Activated CD8-positive, alpha-beta memory T cell treated with anti-CD3 and anti-CD28 coated beads, Interleukin-2, amount 50 U/mL, for 1 hour (primary cell): ENCODE results near the gene MACROD2.

Experiments used
- DNase-seq: peaks from one replicate; pipeline ENCODE4 v3.0.0-alpha.2; 2020; ENCODE audit errors: extremely low read depth

Gene MACROD2

DNA sequence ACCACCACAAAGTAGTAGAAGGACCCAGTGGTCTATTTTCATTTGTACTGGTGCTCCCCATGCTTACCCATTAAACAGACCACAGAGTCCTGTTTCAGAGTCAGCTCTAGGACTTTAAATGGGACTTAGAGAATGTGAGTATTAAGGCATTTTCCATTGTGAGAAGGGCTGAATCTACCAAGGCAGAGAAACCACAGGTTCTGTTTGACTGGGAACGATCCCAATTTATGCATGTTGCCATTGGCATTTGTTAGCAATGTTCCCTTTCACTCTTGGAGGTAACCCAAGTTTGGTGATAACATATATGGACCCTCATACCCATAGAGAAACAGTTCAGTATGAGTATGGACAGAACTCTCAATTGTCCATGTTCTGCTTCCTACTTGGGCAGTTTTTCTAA, 1905.1 kb downstream of the MACROD2 start:
- DNase-seq = no peak

DNA sequence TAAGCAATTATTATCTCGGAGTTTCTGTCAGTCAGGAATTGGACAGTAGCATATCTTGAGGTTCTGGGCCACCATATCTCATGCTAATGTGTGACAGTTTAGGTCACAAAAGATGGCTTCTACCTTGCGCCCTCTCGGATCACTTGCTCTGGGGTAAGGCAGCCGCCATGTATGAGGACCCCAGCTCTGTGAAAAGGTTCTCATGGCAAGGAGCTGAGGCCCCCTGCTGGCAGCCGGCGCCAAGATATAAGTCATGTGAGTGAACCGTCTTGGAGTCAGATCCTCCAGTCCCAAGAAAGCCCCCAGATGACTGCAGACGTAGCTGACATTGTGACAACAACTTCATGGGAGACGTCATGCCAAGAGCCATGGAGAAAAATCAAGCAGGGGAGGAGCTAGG, 1907.2 kb downstream of the MACROD2 start:
- DNase-seq = no peak

DNA sequence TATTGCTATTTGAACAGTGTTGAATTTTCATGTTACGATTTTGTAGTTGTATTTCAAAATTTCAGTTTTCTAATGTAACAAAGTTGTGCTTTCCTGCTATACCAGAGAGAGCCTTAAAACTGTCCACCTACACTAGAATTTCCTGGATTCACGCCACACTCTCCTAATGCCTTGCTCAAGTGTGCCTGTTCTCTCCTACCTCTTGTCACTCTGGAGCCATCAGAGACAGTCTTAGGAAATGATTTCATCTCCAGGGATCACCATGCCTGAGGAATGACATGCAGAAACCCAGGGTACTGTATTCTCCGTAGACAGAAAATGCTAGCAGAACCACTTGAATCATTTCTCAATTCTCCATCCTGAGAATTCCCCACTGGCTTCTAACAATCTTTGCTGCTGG, 1910.3 kb downstream of the MACROD2 start:
- DNase-seq = no peak

GRCh38 chr20:15909995-15910394, 1914.7 kb downstream of the MACROD2 start:
- no peak for DNase-seq

DNA sequence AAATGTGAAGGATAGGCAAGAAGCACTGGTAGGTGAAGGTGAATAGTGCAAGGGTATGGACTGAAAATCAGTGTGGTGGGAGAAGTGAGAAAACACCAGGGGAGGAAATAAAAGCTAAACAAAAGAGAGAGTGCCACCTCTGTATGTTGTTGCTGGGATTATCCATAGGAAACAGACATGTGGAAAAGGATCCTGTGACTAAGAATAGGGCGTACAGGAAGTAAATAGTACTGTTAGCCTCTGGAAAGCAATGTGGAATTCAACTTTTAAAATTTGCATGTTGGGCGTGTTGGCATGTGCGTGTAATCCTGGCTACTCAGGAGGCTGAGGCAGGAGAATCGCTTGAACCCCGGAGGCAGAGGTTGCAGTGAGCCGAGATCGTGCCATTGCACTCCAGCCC, 1916.3 kb downstream of the MACROD2 start:
- DNase-seq = no peak

GRCh38 chr20:15913391-15914025, 1918.2 kb downstream of the MACROD2 start:
- DNase-seq = no peak

- no peak for DNase-seq
Observed at GRCh38 chr20:15916623-15917022, 1921.3 kb downstream of the MACROD2 start.

GRCh38 chr20:15917283-15917682, 1922.0 kb downstream of the MACROD2 start:
- no peak for DNase-seq

DNA sequence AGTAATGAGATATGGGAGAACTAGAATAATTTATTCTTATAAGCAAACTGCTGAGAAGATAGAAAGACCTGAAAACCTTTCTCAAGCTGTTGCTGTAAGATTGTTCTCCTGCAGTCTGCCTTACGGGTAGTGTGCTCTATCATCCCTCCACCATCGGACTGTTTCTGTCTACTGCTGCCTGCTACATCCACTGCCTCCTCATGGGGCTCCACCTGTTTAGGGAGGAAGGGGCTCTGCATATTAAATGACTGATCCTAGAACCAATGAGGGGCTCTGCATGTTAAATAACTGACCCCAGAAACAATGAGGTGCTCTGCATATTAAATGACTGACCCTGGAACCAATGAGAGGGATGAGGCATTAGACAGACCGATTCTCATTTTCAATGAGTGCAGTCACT, 1923.3 kb downstream of the MACROD2 start:
- DNase-seq = no peak

DNA sequence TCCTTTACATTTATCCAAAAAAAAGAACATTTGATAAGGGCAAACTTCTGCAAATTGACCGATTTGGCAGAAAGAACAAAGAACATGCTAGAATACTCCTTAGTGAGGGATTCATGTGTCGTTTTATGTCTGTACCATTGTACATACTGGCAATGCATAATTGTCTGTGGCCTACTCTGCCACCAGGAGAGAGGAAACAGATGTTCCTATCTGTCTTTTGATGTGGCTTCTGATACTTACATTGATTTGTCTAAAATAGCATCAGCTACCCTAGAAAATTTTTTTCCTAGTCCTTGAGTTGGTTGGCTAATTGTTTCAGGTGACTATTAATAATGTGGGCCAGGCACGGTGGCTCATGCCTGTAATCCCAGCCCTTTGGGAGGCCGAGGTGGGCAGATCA, 1923.8 kb downstream of the MACROD2 start:
- no peak for DNase-seq

DNA sequence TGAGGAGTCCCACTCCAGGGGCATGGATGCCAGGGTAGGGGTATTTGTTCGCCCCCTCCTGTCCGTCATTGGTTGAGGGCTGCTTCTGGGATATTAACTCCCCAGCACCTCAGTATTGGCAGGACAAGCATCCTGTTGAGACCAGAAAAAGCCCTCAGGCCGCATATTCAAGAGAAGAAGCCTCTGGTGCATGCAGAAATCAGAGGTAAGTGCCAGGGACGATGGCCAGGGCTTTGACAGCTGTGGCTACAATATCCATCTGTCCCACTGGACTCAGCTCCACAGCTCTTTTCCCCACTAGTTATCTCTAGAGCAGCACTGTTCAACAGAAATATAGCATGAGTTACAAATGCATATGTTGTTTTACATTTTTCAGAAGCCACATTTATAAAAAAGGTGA, 1926.6 kb downstream of the MACROD2 start:
- DNase-seq = no peak

- no peak for DNase-seq
Observed at GRCh38 chr20:15922556-15922955, 1927.2 kb downstream of the MACROD2 start.

- no peak for DNase-seq
Observed at GRCh38 chr20:15923030-15923776, 1927.9 kb downstream of the MACROD2 start.

- no peak for DNase-seq
Observed at GRCh38 chr20:15924556-15924955, 1929.2 kb downstream of the MACROD2 start.

- no peak for DNase-seq
Observed at GRCh38 chr20:15925376-15925775, 1930.1 kb downstream of the MACROD2 start.

DNA sequence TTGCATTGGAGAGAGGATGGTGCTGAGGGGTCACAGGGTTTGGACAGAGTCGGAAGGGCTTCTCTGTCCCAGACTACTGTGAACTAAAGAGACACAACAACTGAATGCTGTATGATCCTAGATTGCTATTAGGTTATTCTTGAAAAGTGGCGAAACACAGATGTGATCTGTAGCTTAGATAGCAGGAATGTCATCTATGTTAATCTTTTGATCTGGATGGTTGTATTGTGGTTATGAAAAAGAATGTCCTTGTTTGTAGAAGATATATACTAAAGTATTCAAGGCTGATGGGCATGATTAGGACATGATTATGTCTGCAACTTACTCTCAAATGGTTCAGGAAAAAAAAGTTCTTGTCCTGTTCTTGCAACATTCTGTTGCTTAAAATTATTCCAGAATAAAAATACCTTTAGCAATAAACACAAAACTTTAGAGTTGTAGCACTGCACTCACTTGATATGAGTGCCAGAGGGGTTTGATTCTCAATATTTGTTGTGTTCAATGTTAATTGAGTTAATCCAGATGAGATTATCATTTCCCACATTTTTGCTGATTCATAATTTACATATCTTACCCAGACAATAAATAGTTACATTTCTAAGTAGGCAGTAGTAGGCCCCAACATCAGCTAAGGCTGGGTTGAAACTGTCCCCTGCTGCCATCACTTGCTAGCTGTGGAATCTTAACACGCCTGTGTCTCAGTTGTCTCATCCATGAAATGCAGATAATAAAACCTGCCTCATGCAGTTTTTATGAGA, 1932.8 kb downstream of the MACROD2 start:
- DNase-seq = no peak

DNA sequence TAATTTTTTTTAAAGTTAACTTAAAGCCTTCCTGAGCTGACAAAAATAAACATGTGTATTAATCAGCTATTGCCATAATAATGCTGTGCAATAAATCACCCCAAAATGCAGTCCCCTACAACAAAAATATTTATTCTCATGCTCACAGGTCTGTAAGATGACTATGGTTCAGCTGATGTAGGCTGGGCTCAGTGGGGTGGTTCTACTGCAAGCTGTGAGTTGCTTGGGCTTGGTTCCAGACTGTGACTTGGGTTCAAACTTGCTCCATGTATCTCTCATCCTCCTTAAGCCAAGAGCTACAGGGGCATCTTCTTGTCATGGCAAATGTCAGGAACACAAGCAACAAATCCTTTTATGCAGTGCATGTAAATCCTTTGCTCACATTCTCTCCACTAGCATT, 1933.6 kb downstream of the MACROD2 start:
- DNase-seq = no peak

- no peak for DNase-seq
Observed at GRCh38 chr20:15930311-15931305, 1935.3 kb downstream of the MACROD2 start.

GRCh38 chr20:15931897-15932296, 1936.6 kb downstream of the MACROD2 start:
- DNase-seq = no peak

GRCh38 chr20:15937179-15937578, 1941.9 kb downstream of the MACROD2 start:
- no peak for DNase-seq

GRCh38 chr20:15938847-15939246, 1943.5 kb downstream of the MACROD2 start:
- DNase-seq = no peak

DNA sequence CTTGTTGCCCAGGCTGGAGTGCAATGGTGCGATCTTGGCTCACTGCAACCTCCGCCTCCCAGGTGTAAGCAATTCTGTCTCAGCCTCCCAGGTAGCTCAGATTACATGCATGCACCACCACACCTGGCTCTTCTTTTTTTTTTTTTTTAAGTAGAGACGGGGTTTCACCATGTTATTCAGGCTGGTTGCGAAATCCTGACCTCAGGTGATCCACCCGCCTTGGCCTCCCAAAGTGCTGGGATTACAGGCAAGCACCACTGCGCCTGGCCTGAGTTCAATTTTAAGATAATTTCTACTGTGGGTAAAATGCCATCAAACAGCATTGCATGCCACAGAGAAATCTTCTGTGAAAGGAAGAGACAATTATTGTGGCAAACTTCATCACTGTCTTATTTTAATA, 1944.8 kb downstream of the MACROD2 start:
- no peak for DNase-seq
